Activated naive CD4-positive, alpha-beta T cell treated with anti-CD3 and anti-CD28 coated beads for 36 hours (primary cell): Measurements from ENCODE around the gene NR1H4. TPM values are rescaled to one million over a fixed set of nuclear protein-coding genes. Genes with fewer than 3 reads are reported as not detected.
"Not testable (repeated sequence)": the region's sequence is repeated elsewhere in the genome, so short reads cannot be mapped to it uniquely, and the experiment has no call there.

Experiments used
- CTCF ChIA-PET: fragments of 350-600 bp; sonication (Branson Sonifier 250); formaldehyde crosslinking; loops from one replicate; lab custom pipeline; 2021; ENCODE audit warnings: antibody characterized with exemption; lab: Charles Lee
- DNase-seq: peaks from one replicate; pipeline ENCODE4 v3.0.0-alpha.2; 2020
- H3K27ac Mint-ChIP-seq: one replicate; pipeline ENCODE4 v1.8.0; 2021; ENCODE audit warnings: mild to moderate bottlenecking, mixed read lengths
- H3K27me3 Mint-ChIP-seq: one replicate; pipeline ENCODE4 v1.8.0; 2021; ENCODE audit warnings: low read depth, mixed read lengths
- H3K36me3 Mint-ChIP-seq: one replicate; pipeline ENCODE4 v1.8.0; 2021; ENCODE audit warnings: low read depth, mixed read lengths
- H3K4me1 Mint-ChIP-seq: one replicate; pipeline ENCODE4 v1.8.0; 2021; ENCODE audit warnings: low read depth, mixed read lengths
- H3K4me3 Mint-ChIP-seq: one replicate; pipeline ENCODE4 v1.8.0; 2021; ENCODE audit warnings: mild to moderate bottlenecking, moderate library complexity, mixed read lengths
- H3K9me3 Mint-ChIP-seq: one replicate; pipeline ENCODE4 v1.8.0; 2021; ENCODE audit warnings: mixed read lengths
- intact Hi-C: fragments of 100-400 bp; cut with micrococcal nuclease; formaldehyde crosslinking; loops from one replicate; pipeline ENCODE4 v1.15.1; 2023
- total RNA-seq, 2 experiments: library from RNA; stranded (reverse); gene quantifications; one replicate each; pipeline ENCODE4 v1.2.3, GENCODE V29; 2021

Gene NR1H4
- total RNA-seq, 2 experiments from 2014 or later = not detected

DNA sequence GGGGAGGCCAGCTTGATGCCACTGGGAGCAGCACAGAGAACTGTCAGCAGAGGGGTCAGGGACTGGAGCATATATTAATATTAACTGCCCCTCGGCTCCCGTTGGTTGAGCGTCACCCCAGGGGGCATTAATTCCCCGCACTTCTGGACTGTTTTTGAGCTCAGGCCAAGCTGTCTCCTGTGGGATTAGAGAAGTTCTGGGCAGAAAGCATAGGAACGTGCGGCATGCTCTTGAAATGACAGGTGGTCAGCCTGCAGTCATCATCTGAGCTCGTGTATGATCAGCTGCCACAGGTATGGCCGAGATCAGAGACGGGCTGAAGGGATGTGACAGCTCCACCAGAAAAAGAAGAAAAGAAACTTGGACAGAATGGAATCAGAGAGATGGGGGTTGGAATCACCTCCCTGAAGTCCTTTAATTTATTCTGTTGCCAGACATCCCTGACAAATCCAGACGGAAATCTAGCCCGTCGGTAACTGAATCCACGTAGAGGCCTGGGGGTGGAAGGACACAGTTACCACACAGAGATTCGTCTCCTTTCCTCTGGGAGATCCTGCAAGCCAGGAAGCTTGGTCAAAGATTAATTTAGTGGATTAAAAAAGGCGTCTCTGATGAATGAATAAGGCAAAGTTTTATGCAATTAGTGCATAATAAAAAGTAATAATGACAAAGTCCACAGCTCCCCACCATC lies 23.6 kb downstream of the NR1H4 start:
- Mint-ChIP-seq H3K4me1 (no peaks in the 10 kb centered on the region), H3K27me3 (peaks cover 11% of the 10 kb centered on the region), H3K27ac (no peak overlapping the region), H3K9me3 (no peaks in the 10 kb centered on the region), H3K36me3 (no peaks in the 10 kb centered on the region), H3K4me3 (no peak overlapping the region)
- intact Hi-C loops = no loop called here
- DNase-seq = no peak
- CTCF ChIA-PET = no interaction called here

DNA sequence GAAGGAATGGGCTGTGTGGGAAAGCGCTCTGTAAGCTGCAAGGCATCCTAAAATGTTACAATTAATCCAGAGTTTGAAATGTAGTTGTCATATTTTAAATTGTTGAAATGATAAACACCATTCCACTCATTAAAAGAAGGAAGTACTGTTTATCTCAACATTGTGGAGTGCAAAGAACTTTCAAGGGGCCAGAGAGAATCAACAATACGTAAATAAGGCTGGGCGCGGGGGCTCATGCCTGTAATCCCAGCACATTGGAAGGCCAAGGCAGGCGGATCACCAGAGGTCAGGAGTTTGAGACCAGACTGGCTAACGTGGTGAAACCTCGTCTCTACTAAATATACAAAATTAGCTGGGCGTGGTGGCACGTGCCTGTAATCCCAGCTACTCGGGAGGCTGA lies 24.5 kb downstream of the NR1H4 start:
- no peaks in the 10 kb centered on the region for H3K9me3 Mint-ChIP-seq
- H3K27ac Mint-ChIP-seq = no peak overlapping the region
- no peaks in the 10 kb centered on the region for H3K36me3 Mint-ChIP-seq
- H3K4me1 Mint-ChIP-seq = no peaks in the 10 kb centered on the region
- CTCF ChIA-PET = no interaction called here
- H3K4me3 Mint-ChIP-seq = no peak overlapping the region
- no peak for DNase-seq
- intact Hi-C loops = no loop called here
- H3K27me3 Mint-ChIP-seq = peaks cover 11% of the 10 kb centered on the region

DNA sequence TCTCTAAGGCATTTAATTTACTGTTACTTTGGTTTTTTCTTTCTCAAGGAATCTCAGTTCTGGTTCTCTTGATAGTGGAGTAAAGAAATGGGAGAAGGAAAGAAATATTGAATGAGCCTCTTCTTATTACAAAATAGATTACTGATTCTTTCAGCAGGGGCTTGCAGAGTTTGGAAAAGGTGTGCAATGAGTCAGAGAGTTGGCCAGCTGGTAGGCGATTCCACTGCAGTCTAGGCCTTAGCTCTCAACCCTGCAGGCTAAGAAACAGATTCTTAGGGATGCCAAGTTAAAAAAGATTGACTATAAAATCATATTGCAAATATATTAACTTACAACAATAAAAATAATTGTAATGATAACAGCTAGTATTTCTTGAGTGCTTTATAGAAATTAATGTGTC lies 25.8 kb downstream of the NR1H4 start:
- peaks cover 11% of the 10 kb centered on the region for H3K27me3 Mint-ChIP-seq
- CTCF ChIA-PET = interaction anchor here (0.7 kb wide), 1 partner anchor 375 kb away, joined by 3 read pairs; no protein-coding TSS in a partner anchor
- no peaks in the 10 kb centered on the region for H3K9me3 Mint-ChIP-seq
- intact Hi-C loops = no loop called here
- H3K4me1 Mint-ChIP-seq = no peaks in the 10 kb centered on the region
- no peak overlapping the region for H3K27ac Mint-ChIP-seq
- DNase-seq = no peak
- no peaks in the 10 kb centered on the region for H3K36me3 Mint-ChIP-seq
- no peak overlapping the region for H3K4me3 Mint-ChIP-seq

DNA sequence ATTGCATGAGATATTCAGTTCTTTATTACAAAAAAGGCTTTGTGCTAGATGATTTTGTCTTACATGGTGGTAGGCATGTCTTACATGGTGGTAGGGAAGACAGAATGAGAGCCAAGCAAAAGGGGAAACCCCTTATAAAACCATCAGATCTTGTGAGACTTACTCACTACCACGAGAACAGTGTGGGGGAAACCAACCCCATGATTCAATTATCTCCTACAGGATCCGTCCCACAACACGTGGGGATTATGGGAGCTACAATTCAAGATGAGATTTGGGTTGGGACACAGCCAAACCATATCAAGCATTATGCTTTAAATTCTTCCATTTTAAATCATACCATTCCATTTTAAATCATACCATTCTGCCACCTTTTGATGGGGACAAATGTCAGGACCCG lies 29.1 kb downstream of the NR1H4 start:
- H3K36me3 Mint-ChIP-seq, H3K27me3 Mint-ChIP-seq, H3K9me3 Mint-ChIP-seq, CTCF ChIA-PET, H3K4me1 Mint-ChIP-seq, H3K27ac Mint-ChIP-seq, H3K4me3 Mint-ChIP-seq, DNase-seq, intact Hi-C loops: not testable (repeated sequence)

DNA sequence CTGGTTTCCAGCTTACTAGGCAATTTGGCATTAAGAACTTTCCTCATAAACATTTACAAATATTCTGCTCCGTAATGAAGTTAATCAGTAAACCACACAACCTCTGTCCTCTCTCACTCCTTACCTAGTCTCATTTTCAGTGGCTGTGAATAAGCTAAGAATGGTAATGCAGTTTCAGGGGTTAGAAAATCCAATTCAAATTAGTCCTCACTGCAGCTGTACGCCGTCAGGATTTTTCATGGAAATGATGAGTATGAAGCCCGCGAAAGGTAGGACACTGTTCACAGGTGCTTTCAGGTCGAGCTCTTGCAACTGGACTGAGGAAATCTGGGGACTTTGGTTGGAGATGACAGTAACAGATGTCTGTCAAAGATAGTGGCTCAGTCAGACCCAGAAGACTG lies 29.6 kb downstream of the NR1H4 start:
- intact Hi-C loops = no loop called here
- Mint-ChIP-seq H3K9me3 (no peaks in the 10 kb centered on the region), H3K27me3 (peaks cover 4% of the 10 kb centered on the region), H3K4me3 (no peak overlapping the region), H3K36me3 (no peaks in the 10 kb centered on the region), H3K27ac (no peak overlapping the region), H3K4me1 (no peaks in the 10 kb centered on the region)
- DNase-seq = no peak
- CTCF ChIA-PET = no interaction called here

DNA sequence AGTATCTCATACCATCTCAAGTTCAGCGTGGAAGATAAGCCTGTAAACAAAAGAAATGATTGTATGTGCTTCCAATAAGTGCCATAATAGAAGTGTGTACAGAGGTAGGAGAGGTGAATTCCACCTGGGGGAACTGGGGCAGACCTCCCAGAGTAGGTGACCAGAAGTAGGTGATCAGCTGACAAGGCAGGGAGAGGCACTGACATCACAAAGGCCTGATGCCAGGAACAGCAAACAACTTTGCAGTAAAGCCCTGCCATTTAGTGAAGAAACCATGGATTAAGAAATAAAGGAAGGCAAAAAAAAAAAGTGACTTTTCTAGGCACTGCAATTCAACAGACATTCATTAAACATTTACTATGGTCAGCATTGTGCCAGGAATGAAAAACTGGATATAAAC lies 31.1 kb downstream of the NR1H4 start:
- Mint-ChIP-seq H3K4me3 (no peak overlapping the region), H3K4me1 (no peaks in the 10 kb centered on the region), H3K27ac (no peak overlapping the region), H3K27me3 (peaks cover 4% of the 10 kb centered on the region), H3K9me3 (no peaks in the 10 kb centered on the region), H3K36me3 (no peaks in the 10 kb centered on the region)
- CTCF ChIA-PET = interaction anchor here (0.7 kb wide), 1 partner anchor 1055 kb away, joined by 4 read pairs; no protein-coding TSS in a partner anchor
- no peak for DNase-seq
- intact Hi-C loops = no loop called here

DNA sequence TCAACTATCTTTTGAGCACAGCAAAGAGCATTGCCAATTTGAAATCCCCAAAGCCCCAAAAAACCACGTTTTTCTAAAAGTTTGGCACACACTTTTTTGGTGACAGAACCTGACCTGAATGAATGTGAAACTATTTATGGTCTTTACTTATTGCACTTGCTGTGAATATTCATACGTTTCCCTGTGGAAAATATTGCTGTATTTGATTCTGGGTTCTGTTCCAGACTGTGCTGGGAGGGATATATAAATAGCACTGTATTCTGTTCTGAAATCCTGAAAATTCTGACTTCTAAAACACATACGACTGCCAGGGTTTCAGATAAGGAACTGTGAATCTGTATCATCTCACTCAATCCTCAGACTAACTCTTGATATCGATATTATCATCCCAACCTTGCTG lies 35.1 kb downstream of the NR1H4 start:
- peaks cover 2% of the 10 kb centered on the region for H3K27me3 Mint-ChIP-seq
- no peaks in the 10 kb centered on the region for H3K36me3 Mint-ChIP-seq
- H3K27ac Mint-ChIP-seq = no peak overlapping the region
- H3K4me3 Mint-ChIP-seq = no peak overlapping the region
- no peaks in the 10 kb centered on the region for H3K4me1 Mint-ChIP-seq
- no peaks in the 10 kb centered on the region for H3K9me3 Mint-ChIP-seq
- intact Hi-C loops = no loop called here
- CTCF ChIA-PET = no interaction called here
- DNase-seq = no peak

DNA sequence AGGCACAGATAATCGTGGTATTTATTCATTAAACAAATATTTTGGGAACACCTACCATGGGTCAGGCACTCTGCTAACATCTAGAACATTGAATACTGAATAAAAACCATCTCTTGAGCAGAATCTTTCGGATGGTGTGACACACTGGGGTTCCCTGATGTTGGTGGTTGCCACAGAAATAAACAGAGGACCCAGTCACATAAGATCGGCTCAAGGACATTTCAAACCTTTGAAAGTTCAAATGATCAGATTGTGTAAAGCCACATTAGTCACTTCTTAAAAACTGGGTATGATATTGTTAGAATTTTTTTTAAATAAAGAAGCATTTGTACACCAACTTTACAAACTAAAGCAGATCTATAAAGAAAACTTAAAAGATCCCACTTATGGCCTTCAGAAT lies 39.0 kb downstream of the NR1H4 start:
- CTCF ChIA-PET = no interaction called here
- no peak for DNase-seq
- intact Hi-C loops = no loop called here
- Mint-ChIP-seq H3K27ac (no peak overlapping the region), H3K9me3 (no peaks in the 10 kb centered on the region), H3K4me3 (no peak overlapping the region), H3K4me1 (no peaks in the 10 kb centered on the region), H3K36me3 (no peaks in the 10 kb centered on the region), H3K27me3 (no peaks in the 10 kb centered on the region)

DNA sequence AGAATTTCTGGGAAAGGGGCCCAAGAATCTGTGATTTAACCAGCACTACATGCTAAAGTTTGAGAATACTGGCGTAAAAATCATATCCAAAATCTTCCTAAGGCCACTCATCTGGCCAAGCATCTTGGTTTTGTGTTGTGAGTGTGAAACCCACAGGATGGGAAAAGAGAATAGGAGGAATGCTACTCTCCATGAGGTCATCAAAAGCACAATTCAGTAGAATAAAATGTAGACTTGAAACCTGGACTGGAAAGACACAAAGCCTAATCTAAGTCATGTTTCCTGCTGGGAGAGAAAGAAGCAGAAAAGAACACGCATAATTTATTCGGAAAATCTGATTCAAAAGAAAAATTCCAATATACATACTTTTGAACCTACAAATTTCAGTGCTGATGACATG lies 42.3 kb downstream of the NR1H4 start:
- intact Hi-C loops = no loop called here
- Mint-ChIP-seq H3K9me3 (no peaks in the 10 kb centered on the region), H3K27me3 (peaks cover 4% of the 10 kb centered on the region), H3K4me1 (no peaks in the 10 kb centered on the region), H3K27ac (no peak overlapping the region), H3K36me3 (no peaks in the 10 kb centered on the region), H3K4me3 (no peak overlapping the region)
- CTCF ChIA-PET = interaction anchor here (0.7 kb wide), 1 partner anchor 12 kb away, joined by 3 read pairs; no protein-coding TSS in a partner anchor
- DNase-seq = no peak

DNA sequence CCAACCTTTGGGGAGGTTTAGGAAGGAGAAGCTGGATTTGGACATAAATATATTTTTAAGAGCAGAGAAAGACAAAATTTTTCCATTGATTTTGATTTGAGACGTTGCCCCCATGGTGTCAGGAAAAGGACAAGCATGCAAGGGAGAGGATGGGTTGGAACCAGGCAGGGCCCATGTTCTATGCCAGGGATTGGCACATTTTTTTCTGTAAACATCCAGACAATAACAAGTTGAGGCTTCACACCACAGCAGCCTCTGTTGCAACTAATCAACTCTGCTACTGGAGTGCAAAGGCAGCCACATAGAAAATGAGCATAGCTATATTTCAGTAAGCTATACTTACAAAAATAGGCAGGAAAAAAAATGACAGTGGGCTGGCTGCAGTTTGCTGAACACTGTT lies 44.7 kb downstream of the NR1H4 start:
- Mint-ChIP-seq H3K36me3 (no peaks in the 10 kb centered on the region), H3K4me1 (no peaks in the 10 kb centered on the region), H3K9me3 (no peaks in the 10 kb centered on the region), H3K27me3 (peaks cover 12% of the 10 kb centered on the region), H3K27ac (no peak overlapping the region), H3K4me3 (no peak overlapping the region)
- CTCF ChIA-PET = no interaction called here
- DNase-seq = no peak
- intact Hi-C loops = no loop called here

DNA sequence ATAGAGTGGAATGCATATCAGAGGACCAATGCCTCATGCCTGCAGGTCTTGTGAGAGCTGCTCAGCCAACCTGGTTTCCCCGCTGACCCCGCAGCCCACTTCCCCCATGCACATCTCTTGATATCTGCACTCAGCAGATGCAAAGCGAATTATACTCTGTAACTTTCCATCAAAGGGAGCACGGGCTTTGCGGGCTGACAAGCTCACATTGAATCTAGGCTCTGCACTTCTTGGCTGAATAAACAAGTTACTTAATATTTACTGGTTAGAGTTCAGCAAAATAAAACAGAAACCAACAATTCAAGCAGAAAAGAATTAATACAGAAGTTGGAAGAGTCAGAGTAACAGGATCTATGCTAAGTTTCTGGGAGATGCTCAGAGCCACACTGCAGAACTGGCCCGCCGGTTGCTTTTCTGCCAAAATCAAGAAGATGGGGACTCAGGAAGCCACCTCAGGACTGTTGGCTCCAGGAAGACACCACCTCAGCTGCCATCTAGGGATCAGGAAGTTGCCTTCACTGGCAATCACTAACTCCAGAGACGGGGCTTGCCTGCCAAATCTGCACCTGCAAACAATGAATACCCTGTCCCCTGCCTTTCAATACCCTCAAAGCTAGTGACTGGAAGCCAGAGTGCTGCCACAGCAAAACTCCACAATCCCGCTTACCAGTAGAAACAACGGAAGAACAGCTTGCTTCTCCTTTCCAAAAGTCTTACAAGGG lies 46.5 kb downstream of the NR1H4 start:
- Mint-ChIP-seq H3K4me1 (no peaks in the 10 kb centered on the region), H3K4me3 (no peak overlapping the region), H3K27me3 (peaks cover 17% of the 10 kb centered on the region), H3K27ac (no peak overlapping the region), H3K36me3 (no peaks in the 10 kb centered on the region), H3K9me3 (no peaks in the 10 kb centered on the region)
- intact Hi-C loops = no loop called here
- CTCF ChIA-PET = interaction anchor here (0.9 to 1.6 kb wide), 2 partner anchors 9 to 366 kb away, joined by 3 read pairs; no protein-coding TSS in a partner anchor
- DNase-seq = no peak

DNA sequence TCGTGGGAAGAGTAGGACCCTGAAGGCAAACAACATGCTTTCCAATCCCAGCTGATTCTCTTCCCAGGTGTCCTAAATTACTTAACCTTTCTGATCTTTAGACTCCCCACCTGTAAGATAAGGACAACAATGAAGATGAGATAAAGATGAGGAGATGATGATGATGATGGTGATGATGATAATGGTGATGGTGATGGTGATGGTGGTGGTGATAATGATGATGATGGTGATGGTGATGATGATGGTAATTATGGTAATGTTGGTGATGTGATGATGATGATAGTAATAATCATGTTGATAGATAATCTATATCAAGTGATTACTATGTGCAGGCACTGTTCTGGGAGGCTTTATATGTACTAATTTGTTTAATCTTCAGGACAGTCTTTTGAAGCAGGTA lies 48.3 kb downstream of the NR1H4 start:
- no peaks in the 10 kb centered on the region for H3K4me1 Mint-ChIP-seq
- intact Hi-C loops = no loop called here
- no peak for DNase-seq
- H3K4me3 Mint-ChIP-seq = no peak overlapping the region
- no peaks in the 10 kb centered on the region for H3K36me3 Mint-ChIP-seq
- peaks cover 20% of the 10 kb centered on the region for H3K27me3 Mint-ChIP-seq
- H3K9me3 Mint-ChIP-seq = no peaks in the 10 kb centered on the region
- no peak overlapping the region for H3K27ac Mint-ChIP-seq
- CTCF ChIA-PET = no interaction called here

DNA sequence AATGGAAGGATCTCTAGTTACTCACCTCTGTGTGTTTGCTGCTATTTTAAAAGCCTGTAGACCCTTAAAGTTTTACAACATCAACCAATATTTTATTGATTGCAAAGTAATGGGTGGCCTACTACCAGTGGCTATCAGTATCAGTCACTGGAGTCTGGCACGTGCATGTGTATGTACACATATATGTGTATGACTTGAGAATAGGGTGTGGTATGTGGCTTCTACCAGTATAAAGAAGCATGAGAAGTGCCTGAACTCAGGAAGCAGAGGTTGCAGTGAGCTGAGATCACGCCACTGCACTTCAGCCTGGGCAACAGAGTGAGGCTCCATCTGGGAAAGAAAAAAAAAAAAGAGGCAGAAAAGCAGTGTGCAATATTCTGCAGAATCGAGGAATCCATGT lies 54.4 kb downstream of the NR1H4 start:
- intact Hi-C loops = no loop called here
- no peak overlapping the region for H3K4me3 Mint-ChIP-seq
- no peaks in the 10 kb centered on the region for H3K4me1 Mint-ChIP-seq
- no peak for DNase-seq
- no peaks in the 10 kb centered on the region for H3K36me3 Mint-ChIP-seq
- no peaks in the 10 kb centered on the region for H3K9me3 Mint-ChIP-seq
- peaks cover 16% of the 10 kb centered on the region for H3K27me3 Mint-ChIP-seq
- CTCF ChIA-PET = interaction anchor here (1.0 kb wide), 1 partner anchor 12 kb away, joined by 3 read pairs; no protein-coding TSS in a partner anchor
- H3K27ac Mint-ChIP-seq = no peak overlapping the region
